GM23248 (cell line): ENCODE results near the gene SLC13A4. TPM values are rescaled to one million over a fixed set of nuclear protein-coding genes. Genes with fewer than 3 reads are reported as not detected.

Source experiments
- DNase-seq: peaks from one replicate; pipeline ENCODE4 v3.0.0-alpha.2; 2015
- H2AFZ ChIP-seq: fragments of 200-600 bp; sonication (generic); 2 replicates; pipeline ENCODE4 v1.6.1; 2016; ENCODE audit warnings: antibody characterized with exemption
- H3F3A ChIP-seq: fragments of 200-600 bp; sonication (generic); 2 replicates; pipeline ENCODE4 v1.6.1; 2016; ENCODE audit warnings: mild to moderate bottlenecking, antibody characterized with exemption, mixed run types; ENCODE audit not compliant: insufficient read depth
- H3K27ac ChIP-seq: fragments of 200-600 bp; sonication (generic); 2 replicates; pipeline ENCODE4 v1.5.1; 2016; ENCODE audit warnings: mild to moderate bottlenecking
- H3K27me3 ChIP-seq: fragments of 200-600 bp; sonication (generic); replicated peaks from 2 replicates; pipeline ENCODE4 v1.6.1; 2016; ENCODE audit warnings: mild to moderate bottlenecking; ENCODE audit not compliant: insufficient read depth
- H3K36me3 ChIP-seq: fragments of 200-600 bp; sonication (generic); 2 replicates; pipeline ENCODE4 v1.6.1; 2016; ENCODE audit warnings: low read depth, mild to moderate bottlenecking
- H3K4me1 ChIP-seq: fragments of 200-600 bp; sonication (generic); 2 replicates; pipeline ENCODE4 v1.6.1; 2016; ENCODE audit warnings: mild to moderate bottlenecking; ENCODE audit not compliant: insufficient read depth
- H3K4me2 ChIP-seq: fragments of 200-600 bp; sonication (generic); one replicate; pipeline ENCODE4 v1.6.1; 2016; ENCODE audit warnings: mild to moderate bottlenecking; ENCODE audit not compliant: unreplicated experiment
- H3K4me3 ChIP-seq: fragments of 200-600 bp; sonication (generic); 2 replicates; pipeline ENCODE4 v1.5.1; 2016; ENCODE audit warnings: mild to moderate bottlenecking
- H3K79me2 ChIP-seq: fragments of 200-600 bp; sonication (generic); 2 replicates; pipeline ENCODE4 v1.6.1; 2016; ENCODE audit warnings: mild to moderate bottlenecking; ENCODE audit not compliant: insufficient read depth
- H3K9ac ChIP-seq: fragments of 200-600 bp; sonication (generic); 2 replicates; pipeline ENCODE4 v1.6.1; 2016; ENCODE audit warnings: mild to moderate bottlenecking
- H3K9me2 ChIP-seq: fragments of 200-600 bp; sonication (generic); 2 replicates; pipeline ENCODE4 v1.6.1; 2016; ENCODE audit warnings: mixed run types, mild to moderate bottlenecking, moderate library complexity; ENCODE audit not compliant: insufficient read depth
- H3K9me3 ChIP-seq: fragments of 200-600 bp; sonication (generic); one replicate; pipeline ENCODE4 v1.6.1; 2017; ENCODE audit warnings: low read depth
- H4K20me1 ChIP-seq: fragments of 200-600 bp; sonication (generic); 2 replicates; pipeline ENCODE4 v1.6.0; 2016; ENCODE audit not compliant: insufficient read depth
- EZH2 ChIP-seq: fragments of 200-600 bp; sonication (generic); IDR thresholded peaks from 2 replicates; pipeline ENCODE4 v1.6.1; 2018; ENCODE audit warnings: antibody characterized with exemption, mild to moderate bottlenecking; ENCODE audit not compliant: insufficient read depth, poor library complexity, severe bottlenecking
- EZH2phosphoT487 ChIP-seq: fragments of 200-600 bp; sonication (generic); IDR thresholded peaks from 2 replicates; pipeline ENCODE4 v1.6.1; 2018; ENCODE audit warnings: antibody characterized with exemption, moderate library complexity, mild to moderate bottlenecking, low read depth; ENCODE audit not compliant: insufficient read depth
- WGBS, 2 experiments: methylation state at CpG; one replicate each; pipeline ENCODE4 v1.1.6; 2015 to 2017; ENCODE audit warnings: low lambda C conversion rate in 2 of 2, low coverage in 1 of 2; ENCODE audit errors: missing lambda C conversion rate in 2 of 2; 5-methylcytosine and 5-hydroxymethylcytosine counted together
- in situ Hi-C: fragments of 300-500 bp; cut with MboI; formaldehyde crosslinking; loops from 2 replicates; pipeline ENCODE4 v1.15.0; 2020
- polyA plus RNA-seq: library from polyadenylated mRNA; unstranded; fragments of >200 nt; fragmentation: Nextera tagmentation; extraction: Ambion mirVana; gene quantifications from 2 replicates; pipeline ENCODE4 v1.2.1, GENCODE V29; 2016
- total RNA-seq: library from RNA; depleted of rRNA; stranded (reverse); fragments of >200 nt; shearing (Covaris generic); gene quantifications from 2 replicates; pipeline ENCODE4 v1.2.3, GENCODE V29; 2014

Gene SLC13A4
- total and polyA plus RNA-seq, 2 experiments from 2014 or later = 0.11 to 1.9 TPM

DNA sequence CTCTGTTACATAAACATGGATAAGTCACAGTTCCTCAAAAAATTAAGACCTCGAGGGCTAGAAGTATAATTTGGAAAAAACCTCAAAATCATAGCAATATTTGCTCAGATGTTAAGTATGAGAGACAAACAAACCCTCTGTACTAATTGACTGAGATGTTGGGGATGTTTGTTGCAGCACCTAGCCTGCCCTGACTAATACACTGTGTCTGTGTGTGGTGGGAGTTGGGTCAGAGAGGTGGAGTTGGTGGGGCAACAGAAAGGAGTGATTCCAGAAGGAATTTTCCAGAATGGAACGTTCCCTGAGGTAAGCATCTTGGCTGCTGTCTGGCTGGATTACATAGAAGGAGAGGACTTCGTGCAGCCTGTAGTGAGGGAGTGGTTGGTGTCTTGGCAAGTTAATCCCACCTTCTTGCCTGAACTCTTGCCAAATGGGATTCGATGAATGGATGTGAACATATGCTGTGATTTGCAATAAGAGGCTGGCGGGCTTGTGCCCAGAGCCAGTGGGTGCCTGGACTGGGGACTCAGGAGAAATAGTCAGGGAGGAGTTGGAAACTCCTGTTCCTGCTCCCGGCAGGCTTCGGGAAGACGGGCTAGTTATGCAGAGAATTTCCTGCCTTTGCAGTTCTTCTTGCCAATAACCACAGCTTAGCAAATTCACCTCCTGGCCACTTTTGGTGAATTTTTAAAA lies 29.9 kb upstream of the SLC13A4 start:
- TF ChIP-seq EZH2 (no peak), EZH2phosphoT487 (no peak)

DNA sequence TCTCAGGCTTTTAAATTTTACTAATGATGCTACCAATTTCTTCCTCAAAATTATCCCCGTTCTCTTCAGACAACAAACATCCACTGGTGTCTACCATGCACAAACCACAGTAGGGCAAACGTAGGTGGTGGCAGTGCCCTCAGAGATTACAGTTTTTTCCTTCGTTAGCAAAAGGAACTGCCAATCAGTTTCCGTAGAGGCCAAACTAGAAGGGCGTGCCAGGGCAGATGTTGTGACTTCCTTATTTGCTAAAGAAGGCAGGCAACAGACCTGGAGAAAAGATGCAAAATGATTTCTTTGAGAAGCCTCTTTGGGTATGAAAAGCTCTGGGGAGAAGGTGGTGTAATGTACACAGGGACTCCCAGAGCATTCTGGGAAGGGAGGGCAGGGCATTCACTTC lies 28.2 kb upstream of the SLC13A4 start:
- Histone ChIP-seq H3K27me3 (no peaks in the 10 kb centered on the region), H4K20me1 (no peaks in the 10 kb centered on the region), H3F3A (peaks cover 34% of the 10 kb centered on the region), H3K9me3 (no peaks in the 10 kb centered on the region), H2AFZ (no peak overlapping the region), H3K4me2 (no peak overlapping the region), H3K9me2 (no peaks in the 10 kb centered on the region), H3K36me3 (no peaks in the 10 kb centered on the region), H3K27ac (no peak overlapping the region), H3K4me3 (no peak overlapping the region), H3K79me2 (no peaks in the 10 kb centered on the region), H3K4me1 (peaks cover 20% of the 10 kb centered on the region), H3K9ac (no peak overlapping the region)
- TF ChIP-seq EZH2phosphoT487 = no peak
- 72 to 76% methylated on average over 5 of the region's 5 CpGs for WGBS, 2 experiments
- in situ Hi-C loops = no loop called here
- no peak for DNase-seq

More for the DNA sequence above, 29.9 kb upstream of the SLC13A4 start:
- no peaks in the 10 kb centered on the region for H3K36me3 ChIP-seq
- in situ Hi-C loops = no loop called here
- DNase-seq = peak; percentile 84
- peak overlapping the region; percentile 74 for H3K4me3 ChIP-seq
- peaks cover 36% of the 10 kb centered on the region for H3K4me1 ChIP-seq
- H3K27me3 ChIP-seq = no peaks in the 10 kb centered on the region
- no peaks in the 10 kb centered on the region for H3K9me2 ChIP-seq
- H3K79me2 ChIP-seq = no peaks in the 10 kb centered on the region
- WGBS, 2 experiments = 15% methylated on average over 8 of the region's 8 CpGs
- peak overlapping the region; percentile 92 for H3K27ac ChIP-seq
- H3F3A ChIP-seq = peaks cover 47% of the 10 kb centered on the region
- peak overlapping the region; percentile 98 for H3K4me2 ChIP-seq
- H3K9me3 ChIP-seq = no peaks in the 10 kb centered on the region
- peak overlapping the region; percentile 81 for H3K9ac ChIP-seq
- no peaks in the 10 kb centered on the region for H4K20me1 ChIP-seq
- H2AFZ ChIP-seq = peak overlapping the region; percentile 88

DNA sequence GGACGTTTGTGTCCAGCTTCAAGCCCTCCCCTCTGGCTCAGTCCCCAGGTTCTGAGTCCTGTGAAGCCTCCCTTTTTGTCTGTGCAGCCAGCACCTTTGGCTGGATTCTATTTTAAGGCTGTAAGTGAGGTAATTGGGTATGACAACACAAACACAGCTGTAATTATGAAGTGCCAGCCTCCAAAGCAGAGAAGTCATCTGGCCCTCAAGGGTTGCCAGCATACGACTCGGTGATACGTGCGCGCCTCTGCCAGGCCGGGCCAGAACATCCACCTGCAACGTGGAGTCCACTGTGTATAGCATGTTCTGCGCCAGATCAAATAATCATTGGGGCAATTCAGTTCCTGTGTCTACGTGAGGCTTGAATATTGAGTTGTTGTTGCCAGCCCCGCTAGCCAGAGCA lies 27.4 kb upstream of the SLC13A4 start:
- DNase-seq = no peak
- Histone ChIP-seq H3K4me1 (peaks cover 17% of the 10 kb centered on the region), H3F3A (peaks cover 25% of the 10 kb centered on the region), H3K27me3 (no peaks in the 10 kb centered on the region), H3K9ac (no peak overlapping the region), H3K79me2 (no peaks in the 10 kb centered on the region), H3K9me2 (no peaks in the 10 kb centered on the region), H3K4me3 (no peak overlapping the region), H3K9me3 (no peaks in the 10 kb centered on the region), H2AFZ (no peak overlapping the region), H3K27ac (no peak overlapping the region), H3K4me2 (no peak overlapping the region), H3K36me3 (no peaks in the 10 kb centered on the region), H4K20me1 (no peaks in the 10 kb centered on the region)
- 64 to 65% methylated on average over 11 of the region's 11 CpGs for WGBS, 2 experiments
- in situ Hi-C loops = no loop called here
- TF ChIP-seq EZH2phosphoT487 (no peak), EZH2 (no peak)

DNA sequence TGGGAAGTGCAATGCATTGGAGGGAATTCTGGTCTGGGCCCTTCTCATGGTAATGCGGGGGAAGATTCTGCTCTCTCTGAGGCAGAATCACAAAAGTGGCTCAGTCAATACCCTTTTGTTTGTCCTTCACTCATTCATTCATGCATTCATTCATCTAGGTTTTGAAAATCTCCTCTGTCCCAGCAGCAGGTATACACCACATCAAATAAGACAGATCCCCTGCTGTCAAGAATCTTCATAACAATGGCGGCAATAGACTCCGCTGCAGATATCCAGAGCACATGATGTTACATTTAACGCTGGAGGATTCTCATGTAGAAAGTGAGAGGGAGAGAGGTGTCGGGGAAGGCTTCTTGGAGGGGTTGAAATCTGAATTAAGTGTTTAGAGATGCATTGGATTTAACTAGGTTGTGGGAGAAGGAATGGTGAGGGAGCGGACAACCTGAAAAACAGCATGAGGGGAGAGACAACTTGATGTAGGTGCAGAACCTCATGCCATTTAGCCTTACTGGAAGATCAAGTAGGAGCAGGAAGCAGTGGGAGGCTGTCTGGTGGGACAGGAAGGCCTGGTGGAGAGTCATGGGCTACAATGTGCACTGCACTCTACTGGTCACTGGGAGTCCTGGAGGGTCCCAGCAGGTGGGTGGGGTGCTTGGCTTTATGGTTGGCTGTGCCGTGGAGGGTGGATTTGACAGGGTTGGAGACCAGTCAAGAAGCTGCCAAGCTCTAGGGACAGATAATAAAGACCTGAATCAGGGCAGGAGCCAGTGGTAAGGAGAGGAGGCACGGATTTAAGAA lies 25.8 kb upstream of the SLC13A4 start:
- Histone ChIP-seq H4K20me1 (no peaks in the 10 kb centered on the region), H3F3A (peaks cover 24% of the 10 kb centered on the region), H3K27me3 (no peaks in the 10 kb centered on the region), H3K9ac (no peak overlapping the region), H2AFZ (no peak overlapping the region), H3K4me1 (peaks cover 20% of the 10 kb centered on the region), H3K4me2 (no peak overlapping the region), H3K9me3 (no peaks in the 10 kb centered on the region), H3K27ac (no peak overlapping the region), H3K36me3 (no peaks in the 10 kb centered on the region), H3K9me2 (no peaks in the 10 kb centered on the region), H3K4me3 (no peak overlapping the region), H3K79me2 (peaks cover 9% of the 10 kb centered on the region)
- 83% methylated on average over 8 of the region's 8 CpGs for WGBS, 2 experiments
- in situ Hi-C loops = no loop called here
- DNase-seq = no peak
- TF ChIP-seq EZH2 (no peak), EZH2phosphoT487 (no peak)
